ENCODE results near the gene SLC30A1.

- TF ChIP-seq EZH2phosphoT487 (IDR thresholded peaks at IDR 0.05; ENCODE audit: insufficient read depth, low read depth) (no peak), EZH2 (IDR thresholded peaks at IDR 0.05; ENCODE audit: insufficient read depth, poor library complexity, severe bottlenecking) (no peak)
Measured at GRCh38 chr1:211526101-211526500, 52.9 kb downstream of the SLC30A1 start.
